Muscle of leg (tissue), 16 donors: ENCODE measurements around the gene ATP5F1C. TPM values are rescaled to one million over a fixed set of nuclear protein-coding genes. Genes with fewer than 3 reads are reported as not detected.
"Not testable (repeated sequence)": the region's sequence is repeated elsewhere in the genome, so short reads cannot be mapped to it uniquely, and the experiment has no call there.

ENCODE experiments used
- DNase-seq: peaks from one replicate; pipeline ENCODE4 v3.0.0; 2013
- H3K27ac ChIP-seq: one replicate; pipeline ENCODE4 v1.5.1; 2013; ENCODE audit warnings: mild to moderate bottlenecking, low read length, control low read depth
- H3K27me3 ChIP-seq: one replicate; pipeline ENCODE4 v1.6.1; 2013; ENCODE audit warnings: low read length; ENCODE audit not compliant: control insufficient read depth, insufficient read depth
- H3K36me3 ChIP-seq: one replicate; pipeline ENCODE4 v1.6.1; 2013; ENCODE audit warnings: low read length; ENCODE audit not compliant: control insufficient read depth, insufficient read depth
- H3K4me1 ChIP-seq: one replicate; pipeline ENCODE4 v1.6.1; 2013; ENCODE audit warnings: low read length; ENCODE audit not compliant: control insufficient read depth, insufficient read depth
- H3K4me3 ChIP-seq: one replicate; pipeline ENCODE4 v1.5.1; 2013; ENCODE audit warnings: low read length, control low read depth
- H3K9me3 ChIP-seq: replicated peaks from 2 replicates; pipeline ENCODE4 v1.6.1; 2013; ENCODE audit warnings: low read depth, low read length; ENCODE audit not compliant: control insufficient read depth
- WGBS: methylation state at CpG from one replicate; pipeline ENCODE4 v1.1.5; 2013; ENCODE audit warnings: missing lambda C conversion rate; ENCODE audit not compliant: insufficient coverage; 5-methylcytosine and 5-hydroxymethylcytosine counted together
- long read RNA-seq, 11 donors: transcript quantifications; one replicate each; lab custom pipeline, GENCODE V29; 2026
- polyA plus RNA-seq, 8 donors: library from polyadenylated mRNA; unstranded; fragments of 120-200 nt; gene quantifications; one replicate each; pipeline versions ENCODE4 v1.2.1 to v1.2.3, GENCODE V29; 2013; ENCODE audit warnings: inconsistent platforms in 1 of 8, low replicate concordance in 1 of 8; ENCODE audit not compliant: insufficient read length in 8 of 8, insufficient read depth in 1 of 8
- total RNA-seq: library from RNA; stranded (reverse); fragments of 120-200 nt; gene quantifications from one replicate; pipeline ENCODE4 v1.2.4, GENCODE V29; 2013

The ATP5F1C gene
- 250 TPM for total RNA-seq
- polyA plus RNA-seq, result 100 to 1,000 TPM; 224 to 265 (median 255) TPM
- long read RNA-seq, donor 1, transcript ATP5F1C-201 (9 exons, 1,078 nt), result major isoform, 65 of 116 reads
- long read RNA-seq, donor 1, transcript ATP5F1C-202 (10 exons, 1,163 nt), result minor isoform, 6 of 116 reads
- long read RNA-seq, donor 1, partial matches to known transcripts, result 35 of 116 reads
- long read RNA-seq, donor 1, other reads (novel, unspliced or antisense), result 5 of 116 reads
- long read RNA-seq, donor 2, transcript ATP5F1C-201 (9 exons, 1,078 nt), result major isoform, 21 of 41 reads
- long read RNA-seq, donor 2, partial matches to known transcripts, result 17 of 41 reads
- long read RNA-seq, donor 2, other reads (novel, unspliced or antisense), result 0 of 41 reads
- long read RNA-seq, donor 3, transcript ATP5F1C-202 (10 exons, 1,163 nt), result minor isoform, 9 of 187 reads
- long read RNA-seq, donor 3, transcript ATP5F1C-201 (9 exons, 1,078 nt), result major isoform, 134 of 187 reads
- long read RNA-seq, donor 3, partial matches to known transcripts, result 41 of 187 reads
- long read RNA-seq, donor 3, other reads (novel, unspliced or antisense), result 0 of 187 reads
- long read RNA-seq, donor 4, transcript ATP5F1C-202 (10 exons, 1,163 nt), result minor isoform, 7 of 151 reads
- long read RNA-seq, donor 4, transcript ATP5F1C-201 (9 exons, 1,078 nt), result major isoform, 94 of 151 reads
- long read RNA-seq, donor 4, partial matches to known transcripts, result 45 of 151 reads
- long read RNA-seq, donor 4, other reads (novel, unspliced or antisense), result 0 of 151 reads
- long read RNA-seq, donor 5, transcript ATP5F1C-201 (9 exons, 1,078 nt), result major isoform, 208 of 493 reads
- long read RNA-seq, donor 5, transcript ATP5F1C-207 (4 exons, 782 nt), result minor isoform, 11 of 493 reads
- long read RNA-seq, donor 5, transcript ATP5F1C-202 (10 exons, 1,163 nt), result minor isoform, 22 of 493 reads
- long read RNA-seq, donor 5, partial matches to known transcripts, result 231 of 493 reads
- long read RNA-seq, donor 5, other reads (novel, unspliced or antisense), result 16 of 493 reads
- long read RNA-seq, donor 6, transcript ATP5F1C-201 (9 exons, 1,078 nt), result major isoform, 303 of 630 reads
- long read RNA-seq, donor 6, transcript ATP5F1C-202 (10 exons, 1,163 nt), result minor isoform, 16 of 630 reads
- long read RNA-seq, donor 6, transcript ATP5F1C-207 (4 exons, 782 nt), result minor isoform, 11 of 630 reads
- long read RNA-seq, donor 6, partial matches to known transcripts, result 283 of 630 reads
- long read RNA-seq, donor 6, other reads (novel, unspliced or antisense), result 13 of 630 reads
- long read RNA-seq, donor 7, transcript ATP5F1C-207 (4 exons, 782 nt), result minor isoform, 7 of 437 reads
- long read RNA-seq, donor 7, transcript ATP5F1C-201 (9 exons, 1,078 nt), result major isoform, 170 of 437 reads
- long read RNA-seq, donor 7, transcript ATP5F1C-202 (10 exons, 1,163 nt), result minor isoform, 9 of 437 reads
- long read RNA-seq, donor 7, partial matches to known transcripts, result 242 of 437 reads
- long read RNA-seq, donor 7, other reads (novel, unspliced or antisense), result 6 of 437 reads
- long read RNA-seq, donor 8, transcript ATP5F1C-201 (9 exons, 1,078 nt), result major isoform, 96 of 232 reads
- long read RNA-seq, donor 8, partial matches to known transcripts, result 118 of 232 reads
- long read RNA-seq, donor 8, other reads (novel, unspliced or antisense), result 5 of 232 reads
- long read RNA-seq, donor 9, transcript ATP5F1C-201 (9 exons, 1,078 nt), result major isoform, 95 of 251 reads
- long read RNA-seq, donor 9, transcript ATP5F1C-207 (4 exons, 782 nt), result minor isoform, 7 of 251 reads
- long read RNA-seq, donor 9, partial matches to known transcripts, result 136 of 251 reads
- long read RNA-seq, donor 9, other reads (novel, unspliced or antisense), result 7 of 251 reads
- long read RNA-seq, donor 10, transcript ATP5F1C-201 (9 exons, 1,078 nt), result major isoform, 183 of 471 reads
- long read RNA-seq, donor 10, transcript ATP5F1C-202 (10 exons, 1,163 nt), result minor isoform, 12 of 471 reads
- long read RNA-seq, donor 10, transcript ATP5F1C-204 (6 exons, 622 nt), result minor isoform, 5 of 471 reads
- long read RNA-seq, donor 10, transcript ATP5F1C-207 (4 exons, 782 nt), result minor isoform, 10 of 471 reads
- long read RNA-seq, donor 10, partial matches to known transcripts, result 244 of 471 reads
- long read RNA-seq, donor 10, other reads (novel, unspliced or antisense), result 14 of 471 reads
- long read RNA-seq, donor 11, transcript ATP5F1C-202 (10 exons, 1,163 nt), result minor isoform, 9 of 272 reads
- long read RNA-seq, donor 11, transcript ATP5F1C-207 (4 exons, 782 nt), result minor isoform, 7 of 272 reads
- long read RNA-seq, donor 11, transcript ATP5F1C-201 (9 exons, 1,078 nt), result major isoform, 100 of 272 reads
- long read RNA-seq, donor 11, partial matches to known transcripts, result 153 of 272 reads
- long read RNA-seq, donor 11, other reads (novel, unspliced or antisense), result 0 of 272 reads

DNA sequence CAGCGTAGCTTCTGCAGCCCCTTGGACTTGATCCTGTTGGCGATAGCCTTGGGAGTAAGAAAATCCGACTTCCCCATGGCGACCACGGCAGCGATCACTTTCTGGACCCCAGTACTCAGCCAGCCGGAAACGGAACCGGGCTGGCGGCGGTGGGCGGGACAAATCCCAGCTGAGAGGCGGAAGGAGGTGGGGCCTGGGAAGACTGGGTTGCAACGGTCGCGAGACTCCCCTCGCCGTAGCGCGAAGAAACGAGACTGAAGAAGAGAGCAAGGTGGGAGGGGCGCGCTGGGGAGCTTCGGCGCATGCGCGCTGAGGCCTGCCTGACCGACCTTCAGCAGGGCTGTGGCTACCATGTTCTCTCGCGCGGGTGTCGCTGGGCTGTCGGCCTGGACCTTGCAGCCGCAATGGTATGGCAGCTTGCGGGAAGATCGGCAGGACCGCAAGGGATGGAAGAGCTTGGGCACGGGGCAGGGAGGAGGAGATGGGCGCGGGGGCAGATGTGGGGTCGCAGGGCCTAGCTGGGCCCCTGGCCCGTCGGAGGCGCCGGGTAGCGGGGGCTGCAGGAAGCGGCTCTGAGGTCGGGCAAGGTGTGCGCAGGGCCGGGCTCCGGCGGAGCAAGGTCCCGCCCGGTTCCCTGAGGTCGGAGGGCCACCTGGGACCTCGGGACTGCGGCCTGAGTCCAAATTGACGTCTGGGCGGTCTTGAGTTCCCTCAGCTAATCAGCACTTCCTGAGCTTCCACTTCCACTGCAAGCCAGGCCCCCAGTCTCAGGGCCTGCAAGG lies at the start of gene ATP5F1C, which contains the start of gene KIN:
Gene ATP5F1C, plus strand, starts transcription at position 321 of the 782 bp plus-strand sequence. Its CDS starts 31 bp downstream, at position 352.
Gene KIN, minus strand, starts transcription at position 137 of the 782 bp plus-strand sequence. Its CDS starts 60 bp downstream, at position 77.
- peaks cover 16% of the 10 kb centered on the region for H3K4me1 ChIP-seq
- WGBS, result under 1% methylated on average over 58 of the region's 59 CpGs

GRCh38 chr10:7738536-7739407 lies 49.2 kb upstream of the ATP5F1C start:
- WGBS, result 66% methylated on average over 7 of the region's 20 CpGs
- H3K36me3 ChIP-seq, result no peaks in the 10 kb centered on the region
- H3K4me1 ChIP-seq, result no peaks in the 10 kb centered on the region
- no peaks in the 10 kb centered on the region for H3K9me3 ChIP-seq
- H3K27me3 ChIP-seq, result no peaks in the 10 kb centered on the region
- DNase-seq, result no peak
- H3K4me3 ChIP-seq, result no peak overlapping the region
- no peak overlapping the region for H3K27ac ChIP-seq

More for the DNA sequence above, at the start of gene ATP5F1C, which contains the start of gene KIN:
- peak within 1 kb of the TSS; percentile 97 for H3K4me3 ChIP-seq
- H3K27ac ChIP-seq, result peak within 1 kb of the TSS; percentile 83
- peaks cover 9% of the 10 kb centered on the region for H3K36me3 ChIP-seq
- H3K27me3 ChIP-seq, result no peaks in the 10 kb centered on the region
- peak; percentile 99 for DNase-seq
- H3K9me3 ChIP-seq, result no peaks in the 10 kb centered on the region

- H3K4me3 ChIP-seq, result no peak overlapping the region
- H3K4me1 ChIP-seq, result no peaks in the 10 kb centered on the region
- no CpG with 5 or more reads among the region's 8 CpGs for WGBS
- no peaks in the 10 kb centered on the region for H3K27me3 ChIP-seq
- DNase-seq, result no peak
- H3K36me3 ChIP-seq, result no peaks in the 10 kb centered on the region
- H3K27ac ChIP-seq, result no peak overlapping the region
- H3K9me3 ChIP-seq, result no peaks in the 10 kb centered on the region
These were observed 43.7 kb upstream of the ATP5F1C start for GRCh38 chr10:7744307-7744706.

DNA sequence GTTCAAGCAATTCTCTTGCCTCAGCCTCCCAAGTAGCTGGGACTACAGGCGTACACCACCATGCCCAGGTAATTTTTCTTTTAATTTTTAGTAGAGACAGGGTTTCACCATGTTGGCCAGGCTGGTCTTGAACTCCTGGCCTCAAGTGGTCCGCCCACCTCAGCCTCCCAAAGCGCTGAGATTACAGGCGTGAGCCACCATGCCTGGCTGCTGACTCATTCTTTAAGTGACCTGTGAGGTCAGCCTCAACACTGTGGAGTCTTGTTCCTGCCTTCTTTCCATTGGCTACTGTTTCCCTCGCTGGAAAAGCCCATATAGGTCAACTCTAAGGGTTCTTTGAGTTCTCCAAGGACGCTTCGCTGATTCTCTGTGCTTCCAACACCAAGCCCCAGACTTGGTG lies 39.3 kb upstream of the ATP5F1C start:
- not testable (repeated sequence) for DNase-seq, H3K9me3 ChIP-seq, H3K4me3 ChIP-seq, H3K4me1 ChIP-seq, H3K27ac ChIP-seq, H3K36me3 ChIP-seq, H3K27me3 ChIP-seq
- 90% methylated on average over 3 of the region's 7 CpGs for whole genome bisulfite sequencing

DNA sequence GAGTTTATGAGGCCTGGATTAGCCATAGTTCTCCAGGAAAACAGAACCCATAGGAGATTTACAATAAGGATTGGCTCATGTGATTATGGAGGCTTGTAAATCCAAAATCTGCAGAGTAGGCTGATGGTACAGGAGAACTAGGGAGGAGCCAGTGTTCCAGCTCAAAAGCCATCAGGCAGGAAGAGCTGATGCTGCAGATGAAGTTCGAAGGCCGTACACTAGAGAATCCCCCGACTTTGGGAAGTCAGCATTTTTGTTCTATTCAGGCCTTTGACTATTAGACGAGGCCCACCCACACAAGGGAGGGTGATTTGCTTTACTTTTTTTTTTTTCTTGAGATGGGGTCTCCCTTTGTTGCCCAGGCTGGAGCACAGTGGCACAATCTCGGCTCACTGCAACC lies 37.8 kb upstream of the ATP5F1C start:
- Histone ChIP-seq H3K36me3 (peaks cover 19% of the 10 kb centered on the region), H3K27me3 (no peaks in the 10 kb centered on the region), H3K27ac (no peak overlapping the region), H3K4me3 (no peak overlapping the region), H3K4me1 (no peaks in the 10 kb centered on the region), H3K9me3 (no peaks in the 10 kb centered on the region)
- WGBS, result 93% methylated on average over 3 of the region's 5 CpGs
- no peak for DNase-seq

DNA sequence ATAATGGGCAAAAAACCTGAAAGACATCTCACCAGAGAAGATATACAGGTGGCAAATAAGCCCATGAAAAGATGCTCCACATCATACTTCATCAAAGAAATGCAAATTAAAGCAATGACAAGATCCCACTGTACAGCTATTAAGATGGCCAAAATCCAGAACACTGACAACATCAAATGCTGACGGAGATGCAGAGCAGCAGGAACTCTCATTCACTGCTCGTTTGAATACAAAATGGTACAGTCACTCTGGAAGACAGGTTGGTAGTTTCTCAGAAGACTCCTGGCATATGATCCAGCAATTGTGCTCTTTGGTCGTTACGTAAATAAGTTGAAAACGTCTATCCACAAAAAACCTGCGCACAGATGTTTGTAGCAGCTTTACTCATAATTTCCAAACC lies 35.7 kb upstream of the ATP5F1C start:
- H3K9me3 ChIP-seq, result no peaks in the 10 kb centered on the region
- no peak overlapping the region for H3K27ac ChIP-seq
- no peak overlapping the region for H3K4me3 ChIP-seq
- WGBS, result 80% methylated on average over 1 of the region's 6 CpGs
- H3K27me3 ChIP-seq, result no peaks in the 10 kb centered on the region
- peaks cover 27% of the 10 kb centered on the region for H3K36me3 ChIP-seq
- no peak for DNase-seq
- H3K4me1 ChIP-seq, result no peaks in the 10 kb centered on the region

- WGBS, result no CpG with 5 or more reads among the region's 3 CpGs
- no peaks in the 10 kb centered on the region for H3K27me3 ChIP-seq
- no peak overlapping the region for H3K27ac ChIP-seq
- H3K36me3 ChIP-seq, result peaks cover 29% of the 10 kb centered on the region
- H3K4me1 ChIP-seq, result no peaks in the 10 kb centered on the region
- H3K9me3 ChIP-seq, result no peaks in the 10 kb centered on the region
- DNase-seq, result no peak
- H3K4me3 ChIP-seq, result no peak overlapping the region
These were observed 32.9 kb upstream of the ATP5F1C start for GRCh38 chr10:7755103-7755502.
